ENCODE data around the gene POP4. TPM values are rescaled to one million over a fixed set of nuclear protein-coding genes. Genes with fewer than 3 reads are reported as not detected.

Gene POP4
- total and polyA plus RNA-seq, 10 of the 15 experiments (the other 5 are each of a cell fraction or from before 2014, with no cell fraction given) = 52.1 to 231 (median 118) TPM

DNA sequence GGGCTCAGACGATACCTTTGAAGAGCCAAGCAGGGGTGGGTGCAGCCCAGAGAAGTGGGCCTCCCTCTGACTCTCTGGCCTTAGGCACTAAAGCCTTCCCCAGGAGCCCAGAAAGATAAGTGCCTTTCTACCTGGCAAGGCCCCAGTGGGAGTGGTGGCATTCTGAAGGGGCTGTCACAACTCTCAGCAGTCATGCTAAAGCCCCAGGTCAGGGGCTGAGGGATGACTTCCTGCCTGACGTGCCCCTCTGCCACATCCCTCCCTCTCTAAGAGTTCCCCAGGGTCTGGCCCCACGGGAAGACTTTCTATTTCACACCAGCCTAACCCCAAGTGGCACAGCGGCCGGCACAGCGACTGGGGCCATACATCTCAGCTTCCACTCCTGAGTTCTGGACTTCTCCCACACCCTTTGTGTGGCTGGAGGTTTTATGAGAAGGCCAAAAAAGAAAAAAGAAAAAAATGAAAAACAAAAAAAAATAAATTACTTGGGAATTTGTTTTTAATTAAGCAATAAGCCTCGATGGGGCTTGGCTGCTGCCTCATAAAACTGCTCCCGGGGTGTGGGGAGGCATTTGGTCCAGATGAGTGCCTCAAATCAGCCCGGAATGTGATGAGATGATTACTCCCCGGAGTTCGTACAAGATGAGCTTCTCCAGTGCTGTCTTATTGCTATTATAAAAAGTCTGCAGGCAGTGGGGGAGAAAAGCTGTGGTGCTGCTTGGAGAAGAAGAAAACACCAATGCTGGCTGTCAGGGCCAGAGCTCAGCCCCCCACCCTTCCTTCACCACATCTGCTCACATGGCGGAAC is 30.7 kb downstream of the POP4 start (continued):
- TF ChIP-seq ZZZ3 (IDR thresholded peaks at IDR 0.05; ENCODE audit: control insufficient read depth, insufficient read length, low read depth) = no peak
- no peak for TF ChIP-seq SMARCA5 (IDR thresholded peaks at IDR 0.05)

DNA sequence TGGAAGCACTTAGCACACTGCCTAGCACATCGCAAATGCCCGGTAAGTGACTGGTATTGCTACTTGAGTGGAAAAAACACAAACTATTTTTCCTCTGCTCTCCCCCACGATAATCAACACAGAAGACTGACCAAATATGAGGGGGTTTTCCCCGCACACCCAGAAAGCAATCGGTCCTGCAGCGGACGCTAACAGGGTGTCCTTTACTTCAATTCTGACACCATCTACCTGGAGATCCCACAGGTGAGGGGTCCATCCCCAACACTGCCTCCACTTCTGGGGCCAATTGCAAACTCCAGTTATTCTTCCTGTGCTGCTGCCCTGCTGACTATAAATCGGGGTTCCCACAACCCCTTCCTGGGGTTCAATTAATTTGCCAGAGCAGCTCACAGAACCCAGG is 33.0 kb downstream of the POP4 start:
- ChIA-PET RAD21 (ENCODE audit: unreplicated experiment) (no interaction called here), SMC1A (ENCODE audit: uncharacterized antibody, unreplicated experiment) (no interaction called here), CTCF (no interaction called here), POLR2A (no interaction called here)
- FAIRE-seq = no peak
- Histone ChIP-seq H2AFZ (ENCODE audit: control insufficient read depth, low read depth, low read length) (no peak overlapping the region), H3K36me3 (ENCODE audit: control insufficient read depth in 2 of 2, insufficient read depth in 2 of 2, low read length in 1 of 2) (no peaks in the 10 kb centered on the region), H3K27me3 (replicated peaks in 1 of 2; ENCODE audit: control insufficient read depth in 2 of 2, insufficient read depth in 2 of 2, low read length in 1 of 2) (no peaks in the 10 kb centered on the region), H3K4me3 (no peak overlapping the region), H3K4me2 (ENCODE audit: control insufficient read depth, insufficient read depth) (no peak overlapping the region), H3K79me2 (ENCODE audit: control insufficient read depth, insufficient read depth, low read length) (no peaks in the 10 kb centered on the region), H3K9ac (ENCODE audit: control insufficient read depth, insufficient read depth, low read length) (no peak overlapping the region), H3K9me3 (replicated peaks; ENCODE audit: control insufficient read depth, insufficient read depth, low read length) (no peaks in the 10 kb centered on the region), H3K4me1 (ENCODE audit: control insufficient read depth, insufficient read depth, low read length) (no peaks in the 10 kb centered on the region), H3K27ac (ENCODE audit: control insufficient read depth, insufficient read depth) (no peak overlapping the region), H4K20me1 (ENCODE audit: control insufficient read depth, insufficient read depth) (no peaks in the 10 kb centered on the region)
- no peak for TF ChIP-seq ZNF217 (IDR thresholded peaks at IDR 0.05)
- no peak for TF ChIP-seq CHD2 (IDR thresholded peaks at IDR 0.05; ENCODE audit: borderline replicate concordance, low read depth, low read length)
- TF ChIP-seq, protein P1, sequence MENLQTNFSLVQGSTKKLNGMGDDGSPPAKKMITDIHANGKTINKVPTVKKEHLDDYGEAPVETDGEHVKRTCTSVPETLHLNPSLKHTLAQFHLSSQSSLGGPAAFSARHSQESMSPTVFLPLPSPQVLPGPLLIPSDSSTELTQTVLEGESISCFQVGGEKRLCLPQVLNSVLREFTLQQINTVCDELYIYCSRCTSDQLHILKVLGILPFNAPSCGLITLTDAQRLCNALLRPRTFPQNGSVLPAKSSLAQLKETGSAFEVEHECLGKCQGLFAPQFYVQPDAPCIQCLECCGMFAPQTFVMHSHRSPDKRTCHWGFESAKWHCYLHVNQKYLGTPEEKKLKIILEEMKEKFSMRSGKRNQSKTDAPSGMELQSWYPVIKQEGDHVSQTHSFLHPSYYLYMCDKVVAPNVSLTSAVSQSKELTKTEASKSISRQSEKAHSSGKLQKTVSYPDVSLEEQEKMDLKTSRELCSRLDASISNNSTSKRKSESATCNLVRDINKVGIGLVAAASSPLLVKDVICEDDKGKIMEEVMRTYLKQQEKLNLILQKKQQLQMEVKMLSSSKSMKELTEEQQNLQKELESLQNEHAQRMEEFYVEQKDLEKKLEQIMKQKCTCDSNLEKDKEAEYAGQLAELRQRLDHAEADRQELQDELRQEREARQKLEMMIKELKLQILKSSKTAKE (IDR thresholded peaks at IDR 0.05; ENCODE audit: low read depth, poor library complexity, severe bottlenecking) = no peak
- no peak for TF ChIP-seq SMC3 (IDR thresholded peaks at IDR 0.05; ENCODE audit: borderline replicate concordance, low read length)
- TF ChIP-seq, protein P2, sequence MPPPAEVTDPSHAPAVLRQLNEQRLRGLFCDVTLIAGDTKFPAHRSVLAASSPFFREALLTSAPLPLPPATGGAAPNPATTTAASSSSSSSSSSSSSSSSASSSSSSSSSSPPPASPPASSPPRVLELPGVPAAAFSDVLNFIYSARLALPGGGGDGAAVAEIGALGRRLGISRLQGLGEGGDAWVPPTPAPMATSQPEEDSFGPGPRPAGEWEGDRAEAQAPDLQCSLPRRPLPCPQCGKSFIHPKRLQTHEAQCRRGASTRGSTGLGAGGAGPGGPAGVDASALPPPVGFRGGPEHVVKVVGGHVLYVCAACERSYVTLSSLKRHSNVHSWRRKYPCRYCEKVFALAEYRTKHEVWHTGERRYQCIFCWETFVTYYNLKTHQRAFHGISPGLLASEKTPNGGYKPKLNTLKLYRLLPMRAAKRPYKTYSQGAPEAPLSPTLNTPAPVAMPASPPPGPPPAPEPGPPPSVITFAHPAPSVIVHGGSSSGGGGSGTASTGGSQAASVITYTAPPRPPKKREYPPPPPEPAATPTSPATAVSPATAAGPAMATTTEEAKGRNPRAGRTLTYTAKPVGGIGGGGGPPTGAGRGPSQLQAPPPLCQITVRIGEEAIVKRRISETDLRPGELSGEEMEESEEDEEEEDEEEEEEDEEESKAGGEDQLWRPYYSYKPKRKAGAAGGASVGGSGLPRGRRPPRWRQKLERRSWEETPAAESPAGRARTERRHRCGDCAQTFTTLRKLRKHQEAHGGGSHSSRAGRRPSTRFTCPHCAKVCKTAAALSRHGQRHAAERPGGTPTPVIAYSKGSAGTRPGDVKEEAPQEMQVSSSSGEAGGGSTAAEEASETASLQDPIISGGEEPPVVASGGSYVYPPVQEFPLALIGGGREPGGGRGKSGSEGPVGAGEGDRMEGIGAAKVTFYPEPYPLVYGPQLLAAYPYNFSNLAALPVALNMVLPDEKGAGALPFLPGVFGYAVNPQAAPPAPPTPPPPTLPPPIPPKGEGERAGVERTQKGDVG (CRISPR knock-in tag; IDR thresholded peaks at IDR 0.05) = no peak
- no peak for TF ChIP-seq HDAC6 (IDR thresholded peaks at IDR 0.05; ENCODE audit: unreplicated experiment)
- TF ChIP-seq, protein P3, sequence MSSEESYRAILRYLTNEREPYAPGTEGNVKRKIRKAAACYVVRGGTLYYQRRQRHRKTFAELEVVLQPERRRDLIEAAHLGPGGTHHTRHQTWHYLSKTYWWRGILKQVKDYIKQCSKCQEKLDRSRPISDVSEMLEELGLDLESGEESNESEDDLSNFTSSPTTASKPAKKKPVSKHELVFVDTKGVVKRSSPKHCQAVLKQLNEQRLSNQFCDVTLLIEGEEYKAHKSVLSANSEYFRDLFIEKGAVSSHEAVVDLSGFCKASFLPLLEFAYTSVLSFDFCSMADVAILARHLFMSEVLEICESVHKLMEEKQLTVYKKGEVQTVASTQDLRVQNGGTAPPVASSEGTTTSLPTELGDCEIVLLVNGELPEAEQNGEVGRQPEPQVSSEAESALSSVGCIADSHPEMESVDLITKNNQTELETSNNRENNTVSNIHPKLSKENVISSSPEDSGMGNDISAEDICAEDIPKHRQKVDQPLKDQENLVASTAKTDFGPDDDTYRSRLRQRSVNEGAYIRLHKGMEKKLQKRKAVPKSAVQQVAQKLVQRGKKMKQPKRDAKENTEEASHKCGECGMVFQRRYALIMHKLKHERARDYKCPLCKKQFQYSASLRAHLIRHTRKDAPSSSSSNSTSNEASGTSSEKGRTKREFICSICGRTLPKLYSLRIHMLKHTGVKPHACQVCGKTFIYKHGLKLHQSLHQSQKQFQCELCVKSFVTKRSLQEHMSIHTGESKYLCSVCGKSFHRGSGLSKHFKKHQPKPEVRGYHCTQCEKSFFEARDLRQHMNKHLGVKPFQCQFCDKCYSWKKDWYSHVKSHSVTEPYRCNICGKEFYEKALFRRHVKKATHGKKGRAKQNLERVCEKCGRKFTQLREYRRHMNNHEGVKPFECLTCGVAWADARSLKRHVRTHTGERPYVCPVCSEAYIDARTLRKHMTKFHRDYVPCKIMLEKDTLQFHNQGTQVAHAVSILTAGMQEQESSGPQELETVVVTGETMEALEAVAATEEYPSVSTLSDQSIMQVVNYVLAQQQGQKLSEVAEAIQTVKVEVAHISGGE (CRISPR knock-in tag; IDR thresholded peaks at IDR 0.05) = no peak
- 65% methylated on average over 8 of the region's 8 CpGs for WGBS (ENCODE audit: insufficient coverage, insufficient replicate concordance, low lambda C conversion rate, missing lambda C conversion rate)
- DNase-seq (ENCODE audit: low read depth, low spot score) = no peak
- in situ Hi-C loops (cut with MboI) = no loop called here
- intact Hi-C loops (cut with micrococcal nuclease; ENCODE audit: unreplicated experiment) = no loop called here
- BruUV-seq (replicated peaks) = no TSS peak
- no peak for ATAC-seq
